H4 (cell line): ENCODE results near the gene CBX5. TPM values are rescaled to one million over a fixed set of nuclear protein-coding genes. Genes with fewer than 3 reads are reported as not detected.
"Not testable (repeated sequence)": the region's sequence is repeated elsewhere in the genome, so short reads cannot be mapped to it uniquely, and the experiment has no call there.

Experiments used
- DNase-seq: peaks from one replicate; pipeline ENCODE4 v3.0.0-alpha.2; 2015; ENCODE audit warnings: low spot score
- total RNA-seq: library from RNA; depleted of rRNA; stranded (reverse); fragments of >200 nt; shearing (Covaris generic); gene quantifications from 2 replicates; pipeline ENCODE4 v1.2.3, GENCODE V29; 2014; rRNA removed

Gene CBX5
- 32.1 and 45.4 TPM in 2 replicates for total RNA-seq

DNA sequence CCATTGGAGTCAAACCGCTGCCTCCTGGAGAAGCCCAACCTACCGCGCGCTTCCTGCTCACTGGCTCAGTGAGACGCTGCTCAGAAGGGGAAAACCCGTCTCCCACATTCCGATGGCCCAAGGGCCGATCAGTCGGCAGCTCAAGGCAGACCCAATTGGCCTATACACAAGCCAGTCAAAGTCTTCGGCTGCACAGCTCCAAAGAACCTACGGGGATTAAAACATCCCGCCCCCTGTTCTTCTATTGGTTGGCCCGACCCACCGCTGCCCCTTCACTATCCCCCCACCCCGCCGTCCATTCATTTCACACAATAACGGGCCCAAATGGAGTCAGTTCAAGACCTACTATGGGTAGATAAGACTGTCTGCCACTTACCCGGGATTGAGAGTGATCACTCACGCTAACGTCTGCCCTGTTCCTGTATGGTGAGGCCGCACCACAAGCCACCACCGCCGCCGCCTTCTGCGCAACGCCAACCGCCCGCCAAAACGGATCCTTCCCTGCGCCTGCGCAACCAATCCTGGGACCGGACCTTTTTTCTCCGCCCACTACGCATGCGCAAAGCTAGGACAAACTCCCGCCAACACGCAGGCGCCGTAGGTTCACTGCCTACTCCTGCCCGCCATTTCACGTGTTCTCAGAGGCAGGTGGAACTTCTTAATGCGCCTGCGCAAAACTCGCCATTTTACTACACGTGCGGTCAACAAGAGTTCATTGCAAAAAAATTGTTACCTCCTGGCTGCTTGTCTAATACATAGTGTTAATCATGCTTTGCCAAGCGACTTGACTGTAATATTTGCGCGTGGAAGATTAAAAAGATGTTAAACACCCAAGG, at the start of gene CBX5:
CBX5 (minus strand) TSS at position 491 of the 836 bp plus-strand sequence. CDS start 22,472 bp downstream, outside the sequence.
- peak; percentile 99 for DNase-seq

DNA sequence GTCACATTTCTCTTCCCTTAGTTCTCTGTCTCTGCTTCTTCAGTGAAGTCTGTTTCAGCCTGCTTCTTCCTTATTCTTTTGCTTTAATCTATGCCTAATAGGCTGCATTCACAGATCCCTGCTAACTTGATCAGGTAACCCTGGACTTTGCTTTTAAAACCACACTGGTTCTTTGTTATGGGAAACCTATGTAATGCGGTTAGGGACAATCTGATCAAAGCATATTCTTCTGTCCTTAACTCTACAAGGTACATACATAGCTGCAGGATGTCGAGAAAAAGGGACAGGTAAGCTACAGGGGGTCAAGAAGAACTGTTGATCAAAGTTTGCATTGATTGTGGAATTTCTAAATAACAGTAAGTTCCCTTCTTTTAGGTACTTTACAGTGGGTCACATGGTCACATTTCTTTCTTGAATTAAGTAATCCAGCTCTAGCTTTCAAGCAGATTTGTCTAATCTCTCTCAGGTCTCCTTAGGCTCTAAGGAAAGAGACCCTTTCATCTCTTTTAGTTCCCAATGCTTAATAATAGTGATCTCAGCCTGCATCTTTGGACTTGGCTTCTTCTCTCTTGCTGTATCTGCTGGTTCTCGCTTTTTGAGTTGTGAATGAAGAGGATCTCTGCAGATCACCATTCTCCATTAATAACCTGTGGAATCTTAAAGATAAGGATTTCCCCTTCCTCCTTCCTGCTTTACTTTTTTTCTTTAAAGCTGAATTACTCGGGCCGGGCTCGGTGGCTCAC, 48.8 kb upstream of the CBX5 start:
- no peak for DNase-seq

DNA sequence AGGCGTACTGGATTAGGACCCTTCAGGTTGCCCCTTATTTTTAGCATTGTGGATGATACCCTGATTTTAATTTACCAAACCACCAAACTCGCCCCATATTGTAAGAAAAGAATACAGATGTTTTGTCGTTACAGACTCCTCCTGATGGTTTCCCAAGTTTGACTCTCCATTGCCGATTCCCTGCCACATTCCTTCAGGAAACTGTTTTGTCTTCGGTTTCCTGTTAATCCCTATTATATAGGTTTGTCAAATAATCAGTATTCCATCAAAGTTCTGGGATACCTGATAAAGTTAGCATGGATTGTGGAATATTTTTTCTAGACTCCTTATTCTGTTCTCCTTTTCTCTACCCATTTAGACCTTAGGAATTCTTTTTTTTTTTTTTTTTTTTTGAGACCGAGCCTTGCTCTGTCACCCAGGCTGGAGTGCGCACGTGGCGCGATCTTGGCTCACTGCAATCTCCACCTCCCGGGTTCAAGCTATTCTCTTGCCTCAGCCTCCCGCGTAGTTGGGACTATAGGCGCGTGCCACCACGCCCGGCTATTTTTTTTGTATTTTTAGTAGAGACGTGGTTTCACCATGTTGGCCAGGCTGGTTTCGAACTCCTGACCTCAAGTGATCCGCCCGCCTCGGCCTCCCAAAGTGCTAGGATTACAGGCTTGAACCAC, 45.7 kb upstream of the CBX5 start:
- not testable (repeated sequence) for DNase-seq

DNA sequence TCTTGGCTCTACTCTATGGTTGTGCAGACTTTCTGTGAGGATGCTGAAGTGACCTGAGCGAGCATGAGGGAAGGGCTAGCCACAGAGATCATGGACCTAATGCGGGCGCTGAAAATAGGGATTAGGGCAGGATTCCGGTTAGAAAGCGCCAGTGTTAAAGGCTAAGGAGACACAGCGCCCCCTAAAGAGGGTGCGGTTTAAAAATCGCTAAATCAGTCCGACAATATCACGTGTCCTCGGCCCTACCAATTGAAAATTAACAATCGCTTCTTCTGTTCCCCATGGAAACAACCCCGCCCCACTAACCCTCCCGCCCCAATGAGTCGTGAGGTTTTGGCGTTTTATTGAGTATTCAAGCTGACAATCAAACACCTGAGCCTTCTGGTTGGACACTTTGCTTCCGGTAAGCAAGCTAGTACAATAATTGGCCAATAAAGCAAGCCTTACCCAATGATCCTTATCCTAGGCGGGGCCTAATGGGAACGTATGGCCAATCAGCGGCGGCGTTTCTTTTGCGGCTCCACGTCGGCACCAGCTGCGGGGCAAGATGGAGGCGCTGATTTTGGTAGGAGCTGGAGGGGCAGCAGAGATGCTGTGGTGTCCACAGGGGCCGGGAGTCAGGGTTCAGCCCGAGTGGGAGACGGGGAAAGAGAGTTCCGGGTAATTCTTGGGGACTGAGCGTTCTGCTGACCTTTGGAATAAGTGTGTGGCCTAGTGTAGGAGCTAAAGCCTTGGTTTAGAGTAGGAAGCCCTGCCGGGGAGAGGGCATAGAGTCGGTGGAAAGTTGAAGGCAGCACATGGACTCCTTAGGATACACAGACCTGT, 44.9 kb upstream of the CBX5 start, which contains the start of gene COPZ1:
COPZ1 (plus strand) TSS at position 515 of the 825 bp plus-strand sequence; CDS start at position 548, 33 bp downstream.
- peak; percentile 99 for DNase-seq

DNA sequence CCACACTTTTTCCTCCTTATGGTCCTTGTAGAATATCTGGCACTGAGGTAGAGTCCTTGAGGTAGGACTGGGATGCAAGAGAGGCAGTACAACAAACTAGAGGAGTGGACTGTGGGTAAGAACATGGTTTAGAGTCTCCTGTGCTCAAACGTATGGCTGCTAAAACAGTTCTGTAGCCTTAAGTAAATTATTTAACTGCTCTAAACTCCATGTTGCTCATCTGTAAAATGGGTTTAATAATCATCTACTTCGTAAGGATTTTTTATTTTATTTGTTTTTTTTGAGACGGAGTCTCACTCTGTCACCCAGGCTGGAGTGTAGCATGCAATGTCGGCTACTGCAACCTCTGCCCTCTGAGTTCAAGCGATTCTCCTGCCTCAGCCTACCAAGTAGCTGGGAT, 41.4 kb upstream of the CBX5 start:
- DNase-seq, result no peak

DNA sequence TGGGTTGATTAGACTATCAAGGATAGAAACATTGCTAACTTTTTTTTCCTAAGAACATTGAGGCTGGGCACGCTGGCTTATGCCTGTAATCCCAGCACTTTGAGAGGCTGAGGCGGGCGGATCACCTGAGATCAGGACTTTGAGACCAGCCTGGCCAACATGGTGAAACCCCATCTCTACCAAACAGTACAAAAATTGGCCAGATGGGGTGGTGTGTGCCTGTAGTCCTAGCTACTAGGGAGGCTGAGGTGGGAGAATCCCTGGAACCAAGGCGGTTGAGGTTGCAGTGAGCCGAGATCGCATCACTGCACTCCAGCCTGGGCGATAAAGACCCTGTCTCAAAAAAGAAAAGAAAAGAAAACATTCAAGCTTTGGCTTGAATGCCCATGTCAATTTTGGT, 32.4 kb upstream of the CBX5 start:
- not testable (repeated sequence) for DNase-seq

DNA sequence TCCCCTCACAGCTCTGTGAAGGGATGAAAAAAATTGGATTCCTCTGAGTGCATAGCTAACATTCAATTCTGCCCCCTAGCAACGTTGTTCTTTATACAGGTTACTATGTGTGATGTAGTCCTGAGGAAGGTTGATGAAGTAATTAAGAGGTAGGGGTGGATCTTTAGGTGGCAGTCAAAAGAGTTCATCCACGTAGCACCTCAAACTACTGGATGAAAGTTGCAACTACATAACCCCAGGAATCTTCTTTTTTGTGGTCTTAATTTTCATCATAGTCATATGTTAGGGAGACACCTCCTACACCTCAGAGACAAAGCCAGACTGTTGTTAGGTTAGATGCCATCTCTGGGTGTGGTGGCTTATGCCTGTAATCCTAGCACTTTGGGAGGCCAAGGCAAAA, 31.1 kb upstream of the CBX5 start:
- DNase-seq, result no peak

DNA sequence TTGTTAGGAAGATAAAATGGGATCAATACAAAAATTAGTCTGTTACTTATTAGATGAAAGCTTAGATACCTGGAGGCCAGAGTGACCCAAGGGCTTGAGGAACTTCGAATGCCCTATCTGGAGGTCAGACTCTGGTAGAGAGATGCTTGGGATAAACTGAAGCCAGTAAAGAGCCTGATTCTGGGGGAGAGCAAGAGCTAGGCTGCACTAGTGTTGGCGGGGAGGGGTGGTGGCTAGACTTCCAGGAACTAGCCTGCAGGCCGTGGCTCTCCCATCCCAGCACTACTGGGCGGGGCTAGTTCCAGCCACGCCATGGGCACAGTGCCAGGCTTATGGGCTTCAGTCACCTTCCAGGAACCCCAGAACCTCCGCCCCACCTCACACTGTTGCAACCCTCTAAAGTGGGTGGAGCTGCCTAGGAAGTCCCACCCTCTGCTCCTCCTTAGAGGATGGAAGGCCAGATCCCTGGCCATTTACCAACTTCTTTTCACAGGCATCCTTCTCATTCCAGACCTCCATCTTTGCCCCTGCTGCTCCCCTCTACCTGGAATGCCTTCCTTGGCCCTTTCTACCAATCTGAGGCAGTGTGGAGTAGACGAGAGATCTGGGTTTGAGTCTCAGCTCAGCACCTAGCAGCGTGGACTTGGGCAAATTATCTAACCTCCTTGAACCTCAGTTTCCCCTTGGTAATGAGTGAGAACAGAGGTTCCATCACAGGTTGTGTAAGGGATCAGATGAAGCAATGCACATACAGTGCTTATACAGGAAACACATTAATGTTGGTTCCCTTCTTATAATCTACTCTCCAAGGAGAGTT, 27.2 kb upstream of the CBX5 start:
- DNase-seq, result peak; percentile 97

DNA sequence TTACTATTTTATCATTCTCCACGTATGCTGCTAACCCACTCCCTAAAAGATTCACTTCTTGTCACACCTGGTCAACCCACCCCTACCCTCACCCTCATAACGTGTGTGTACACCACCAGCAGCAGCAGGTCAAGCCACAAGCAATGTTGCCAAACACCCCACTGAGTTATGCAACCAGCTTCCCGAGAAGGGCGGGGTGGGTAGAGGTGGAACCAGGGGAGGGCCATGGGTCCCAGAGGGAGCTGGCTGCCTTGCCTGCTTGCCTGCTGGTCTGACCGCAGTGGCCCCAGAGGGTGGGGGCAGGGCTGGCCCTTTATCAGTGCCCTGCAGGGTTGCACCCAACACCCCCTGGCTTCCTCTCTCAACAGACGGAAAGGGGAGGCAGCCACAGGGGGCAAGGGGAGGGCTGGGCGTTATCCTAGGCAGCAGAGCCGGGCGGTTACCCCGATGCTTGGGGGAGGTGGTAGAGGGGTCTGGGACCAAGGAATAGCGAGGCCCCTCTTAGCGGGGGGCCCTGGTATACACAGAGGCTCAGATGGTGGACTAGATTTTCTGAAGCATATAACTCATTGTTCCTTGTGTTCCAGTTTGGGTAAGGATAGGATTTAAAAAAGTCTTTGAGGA, 24.4 kb upstream of the CBX5 start:
- peak; percentile 84 for DNase-seq

DNA sequence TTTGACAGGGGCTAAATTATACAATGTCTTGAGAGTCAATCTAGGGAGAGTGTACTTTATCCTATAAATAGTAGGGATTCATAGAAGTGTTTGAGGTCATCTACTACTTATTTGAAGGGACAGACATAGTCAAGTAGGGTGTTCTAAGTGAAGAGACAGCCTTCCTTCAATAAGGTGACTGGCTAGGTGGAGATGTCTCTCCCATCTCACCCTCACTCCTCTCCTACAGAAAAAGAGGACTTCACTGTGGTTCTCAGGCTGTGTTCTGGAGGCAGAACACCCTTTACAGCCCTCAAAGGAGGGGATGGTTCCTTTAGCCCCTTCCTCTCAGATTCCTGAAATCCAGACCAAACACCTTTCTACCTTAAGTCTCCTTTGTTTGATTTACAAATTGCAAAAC, 23.7 kb upstream of the CBX5 start:
- DNase-seq, result no peak

DNA sequence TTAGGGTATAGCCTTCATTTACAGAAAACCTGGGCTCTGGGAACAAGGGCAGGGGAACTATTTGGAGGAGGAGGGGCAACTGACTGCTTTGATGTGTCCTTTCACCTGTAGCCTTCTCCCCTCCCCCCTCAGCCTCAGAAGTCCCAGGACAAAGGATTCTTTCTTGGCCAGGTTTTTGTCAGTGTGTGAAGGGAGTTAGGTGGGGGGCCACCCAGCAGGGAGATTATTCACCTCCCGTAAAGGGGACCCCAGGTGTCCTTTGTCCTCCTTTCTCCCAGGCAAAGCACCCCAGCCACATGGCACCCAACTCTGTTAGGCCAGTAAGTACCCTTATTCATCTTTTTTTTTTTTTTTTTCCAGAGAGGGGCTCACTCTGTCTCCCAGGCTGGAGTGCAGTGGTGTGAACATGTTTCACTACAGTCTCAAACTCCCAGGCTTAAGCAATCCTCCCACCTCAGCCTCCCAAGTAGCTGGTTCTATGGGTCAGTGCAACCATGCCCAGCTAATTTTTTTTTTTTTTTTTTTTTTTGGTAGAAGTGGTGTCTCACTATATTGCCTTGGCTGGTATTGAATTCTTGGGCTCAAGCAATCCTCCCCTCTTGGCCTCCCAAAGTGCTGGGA, 21.6 kb upstream of the CBX5 start:
- no peak for DNase-seq

DNA sequence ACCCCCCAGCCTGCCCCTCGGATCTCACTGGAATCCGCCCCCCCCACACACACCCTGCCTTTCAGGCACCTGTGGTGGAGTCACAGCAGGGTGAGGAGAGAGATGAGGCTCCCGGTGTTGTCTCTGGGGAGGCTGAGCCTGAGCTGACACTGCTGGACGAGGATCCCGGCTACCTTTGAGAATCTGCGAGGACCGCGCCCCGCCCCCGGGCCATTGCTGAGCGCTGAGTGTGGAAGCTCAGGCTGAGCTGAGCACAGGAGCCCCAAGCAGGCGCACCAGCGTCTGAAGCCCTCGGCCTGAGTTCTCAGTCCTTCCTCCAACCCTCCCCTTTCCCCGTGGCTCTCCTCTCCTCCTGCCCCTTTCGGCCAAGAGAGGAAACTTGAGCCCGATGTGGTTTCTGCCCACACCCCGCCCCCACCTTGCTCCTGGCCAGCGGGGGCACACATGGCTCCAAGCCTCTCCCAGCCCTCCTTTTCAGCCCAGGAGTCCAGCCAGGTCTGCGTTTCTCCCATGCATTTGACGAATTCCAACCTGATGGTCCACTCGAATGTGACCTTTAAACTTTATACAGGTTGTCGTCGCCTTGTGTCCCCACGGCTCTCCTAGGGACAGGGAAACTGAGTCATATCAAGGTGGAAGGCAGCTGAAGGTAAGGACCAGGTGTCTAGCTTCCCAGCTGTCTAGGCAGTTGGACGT, 21.0 kb upstream of the CBX5 start, which contains the start of gene NFE2:
NFE2 (minus strand) TSS at position 284 of the 696 bp plus-strand sequence. CDS start 5,767 bp downstream, outside the sequence.
- peak; percentile 69 for DNase-seq

DNA sequence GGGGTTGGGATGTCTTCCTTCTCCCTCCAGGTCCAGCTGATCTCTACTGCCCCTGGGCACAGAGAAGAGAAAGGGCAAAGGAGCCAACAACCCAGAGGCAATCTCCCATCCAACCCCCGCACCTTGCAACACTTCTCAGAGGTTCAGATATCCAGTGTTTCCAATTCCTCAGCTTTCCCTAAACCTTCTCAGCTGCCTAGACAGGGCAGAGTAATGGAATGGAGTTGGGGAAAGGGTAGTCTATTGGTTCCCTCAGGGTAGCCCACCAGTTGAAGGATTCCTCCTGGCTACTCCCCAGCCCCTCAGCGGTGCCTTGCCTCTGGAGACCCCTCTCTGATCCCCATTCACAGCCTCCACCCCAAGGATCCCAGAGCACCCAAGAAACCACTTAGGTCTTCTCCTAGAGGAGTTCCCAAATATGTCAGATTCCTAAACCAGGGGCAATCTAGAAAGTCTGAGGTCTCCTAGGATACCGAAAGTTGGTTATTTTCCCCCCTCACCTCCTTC, 20.4 kb upstream of the CBX5 start:
- DNase-seq, result no peak

DNA sequence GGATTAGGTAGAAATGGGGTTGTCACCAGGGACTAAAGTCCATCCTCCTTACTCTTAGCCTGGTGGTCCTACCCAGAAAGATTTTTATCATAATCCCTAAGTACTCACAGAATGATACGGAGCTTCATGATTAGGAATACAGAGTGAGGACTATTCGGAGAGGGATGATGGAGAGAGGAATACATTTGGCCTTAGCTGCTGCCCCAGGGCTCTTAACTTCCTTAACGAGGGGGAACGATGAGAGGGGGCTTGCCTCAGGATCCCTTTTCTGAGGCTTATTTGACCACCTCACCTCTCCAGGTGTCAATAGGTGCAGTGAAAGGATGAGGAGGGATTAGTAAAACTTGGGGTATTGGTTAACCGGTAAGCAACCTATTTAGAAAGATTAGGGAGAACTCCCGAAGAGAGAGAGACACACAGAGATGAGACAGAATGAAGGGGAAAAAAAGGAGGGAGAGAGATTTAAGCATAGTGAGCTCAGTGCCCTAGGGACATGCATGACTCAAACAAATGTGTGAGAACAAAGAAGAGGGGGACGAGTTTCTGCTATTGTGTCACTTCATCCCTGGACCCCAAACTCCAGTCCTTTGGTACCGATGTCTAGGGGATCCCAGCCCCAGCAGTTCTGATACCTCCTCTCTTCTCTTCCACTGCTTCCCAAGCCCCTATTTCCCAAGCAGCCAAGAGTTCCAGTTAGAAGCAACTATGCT, 19.7 kb upstream of the CBX5 start:
- no peak for DNase-seq

DNA sequence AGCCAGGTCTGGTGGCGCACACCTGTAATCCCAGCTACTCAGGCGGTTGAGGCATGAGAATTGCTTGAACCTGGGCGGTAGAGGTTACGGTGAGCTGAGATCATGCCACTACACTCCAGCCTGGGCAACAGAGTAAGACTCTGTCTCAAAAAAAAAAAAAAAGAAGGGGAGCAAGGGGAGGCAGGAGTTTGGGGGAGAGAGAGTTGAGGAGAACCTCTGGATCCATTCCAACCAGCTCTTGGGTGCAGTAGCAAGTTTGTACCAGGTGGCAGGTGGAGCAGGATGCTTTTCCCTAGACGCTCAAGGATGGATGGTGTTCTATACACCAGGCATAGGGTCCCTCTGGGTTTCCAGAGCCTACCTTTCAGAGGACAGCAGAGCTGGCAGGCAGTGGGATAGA, 19.0 kb upstream of the CBX5 start:
- DNase-seq, result no peak

DNA sequence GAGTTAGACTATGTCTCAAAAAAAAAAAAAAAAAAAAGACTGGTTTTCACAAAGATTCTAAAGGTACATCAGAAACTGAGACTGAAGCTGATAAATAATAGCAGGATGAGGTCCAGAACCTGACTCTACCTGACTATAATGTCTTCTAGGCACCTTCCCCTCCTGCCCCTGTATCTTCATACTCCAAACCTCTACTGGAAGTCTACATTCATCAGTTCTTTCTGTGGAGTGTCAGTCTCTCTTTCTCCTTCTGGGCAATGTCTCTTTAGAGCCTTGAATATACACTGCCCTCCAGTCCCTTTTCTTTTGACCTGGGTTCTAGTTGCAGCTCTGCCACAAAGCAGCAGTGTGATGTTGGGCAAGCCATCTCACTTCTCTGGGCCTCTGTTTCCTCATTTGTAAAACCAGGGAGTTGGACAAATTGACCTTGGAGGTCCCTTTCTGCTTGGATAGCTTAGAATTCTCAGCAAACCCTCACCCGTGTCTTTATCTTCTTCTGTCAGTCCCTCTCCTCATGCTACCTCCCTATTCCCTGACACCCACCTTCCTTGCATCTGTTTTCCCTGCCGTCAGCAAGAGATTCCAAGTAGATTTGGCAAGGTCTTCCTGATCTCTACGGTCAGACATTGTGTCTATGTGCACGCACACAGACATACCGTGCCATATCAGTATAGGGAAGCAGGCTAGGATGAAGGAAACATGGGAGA, 16.6 kb upstream of the CBX5 start:
- DNase-seq, result no peak

DNA sequence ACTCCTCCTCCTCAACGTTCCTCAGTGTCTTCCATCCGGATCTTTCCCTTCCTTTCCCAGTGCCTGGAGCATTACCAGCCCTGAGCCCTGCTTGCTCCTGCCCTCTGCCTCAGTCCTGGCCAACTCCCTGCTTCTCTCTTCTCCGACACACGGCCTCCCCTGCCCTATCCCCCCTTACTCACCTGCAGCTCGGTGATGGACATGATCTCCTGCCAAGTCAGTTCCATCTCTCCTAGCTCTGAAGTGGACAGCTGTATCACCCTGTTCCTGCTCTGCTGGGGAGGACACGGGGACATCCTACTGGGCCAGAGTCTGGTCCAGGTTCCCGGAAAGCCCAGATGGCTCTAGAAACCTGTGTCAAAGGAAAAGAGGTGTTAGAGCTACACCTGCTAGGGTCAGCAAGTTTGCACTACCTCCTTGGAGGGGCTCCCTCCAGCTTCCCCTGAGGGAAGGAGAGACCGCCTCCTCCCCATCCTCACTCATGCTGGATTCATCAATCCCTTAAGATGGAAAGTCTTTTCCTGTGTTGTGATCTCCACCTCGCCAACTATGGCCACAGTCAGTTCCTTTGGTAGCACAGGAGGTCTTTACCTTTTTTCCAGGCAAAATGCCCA, 15.1 kb upstream of the CBX5 start:
- DNase-seq, result no peak
